NCI-H748 treated with DMSO at 0.1 percent for 48 hours (cell line): ENCODE data around the gene RAD51.
"Not testable (repeated sequence)": the region's sequence is repeated elsewhere in the genome, so short reads cannot be mapped to it uniquely, and the experiment has no call there.

Experiments used
- DNase-seq: peaks from one replicate; lab custom pipeline; 2025; lab: John Stamatoyannopoulos, UW

Gene RAD51

GRCh38 chr15:40694688-40695468 is at the start of gene RAD51:
Gene RAD51, plus strand, starts transcription at chr15:40695174. Its CDS starts 3,585 bp downstream, at chr15:40698759.
- DNase-seq, result peak; percentile 75

GRCh38 chr15:40647523-40647922 is 47.5 kb upstream of the RAD51 start:
- no peak for DNase-seq

- DNase-seq, result no peak
These were observed 44.5 kb upstream of the RAD51 start for GRCh38 chr15:40650479-40650878.

GRCh38 chr15:40660686-40661085 is 34.3 kb upstream of the RAD51 start:
- no peak for DNase-seq

GRCh38 chr15:40664909-40665308 is 30.1 kb upstream of the RAD51 start:
- DNase-seq, result no peak

GRCh38 chr15:40676290-40676689 is 18.7 kb upstream of the RAD51 start:
- not testable (repeated sequence) for DNase-seq

- not testable (repeated sequence) for DNase-seq
These were observed 18.1 kb upstream of the RAD51 start for GRCh38 chr15:40676906-40677305.

GRCh38 chr15:40680151-40680550 is 14.8 kb upstream of the RAD51 start:
- DNase-seq, result no peak

- not testable (repeated sequence) for DNase-seq
These were observed 14.0 kb upstream of the RAD51 start for GRCh38 chr15:40680959-40681358.

- no peak for DNase-seq
These were observed 10.6 kb upstream of the RAD51 start for GRCh38 chr15:40684381-40684780.

- DNase-seq, result no peak
These were observed 9.6 kb upstream of the RAD51 start for GRCh38 chr15:40685376-40685775.

GRCh38 chr15:40688932-40689799 is 5.8 kb upstream of the RAD51 start:
- DNase-seq, result no peak

- no peak for DNase-seq
These were observed 3.2 kb upstream of the RAD51 start for GRCh38 chr15:40691737-40692136.

GRCh38 chr15:40693904-40694687 is 878 bp upstream of the RAD51 start:
- DNase-seq, result no peak

- DNase-seq, result no peak
These were observed 506 bp downstream of the RAD51 start for GRCh38 chr15:40695469-40695890.

GRCh38 chr15:40696228-40696627 is 1.3 kb downstream of the RAD51 start:
- no peak for DNase-seq

- DNase-seq, result no peak
These were observed 2.9 kb downstream of the RAD51 start for GRCh38 chr15:40697916-40698315.

GRCh38 chr15:40702077-40702476 is 7.1 kb downstream of the RAD51 start:
- no peak for DNase-seq

GRCh38 chr15:40706121-40706520 is 11.1 kb downstream of the RAD51 start:
- DNase-seq, result no peak

- no peak for DNase-seq
These were observed 19.2 kb downstream of the RAD51 start for GRCh38 chr15:40714144-40714543.

- no peak for DNase-seq
These were observed 21.2 kb downstream of the RAD51 start for GRCh38 chr15:40716165-40716564.

- no peak for DNase-seq
These were observed 26.7 kb downstream of the RAD51 start for GRCh38 chr15:40721701-40722100.
